ENCODE measurements around the gene SPINK1.

- TF ChIP-seq CTCF (conservative IDR thresholded peaks at IDR 0.05; ENCODE audit: low read depth in 2 of 2) (no peak), EZH2phosphoT487 (IDR thresholded peaks at IDR 0.05; ENCODE audit: unreplicated experiment) (no peak), POLR2AphosphoS5 (IDR thresholded peaks at IDR 0.05; ENCODE audit: low read depth) (no peak), CREB1 (CRISPR knock-in tag; IDR thresholded peaks at IDR 0.05; ENCODE audit: low read depth) (no peak), EZH2 (IDR thresholded peaks at IDR 0.05; ENCODE audit: low read depth, unreplicated experiment) (no peak), ZNF331 (CRISPR knock-in tag; IDR thresholded peaks at IDR 0.05; ENCODE audit: low read depth) (no peak), JUNB (IDR thresholded peaks at IDR 0.05; ENCODE audit: unreplicated experiment) (no peak), REST (IDR thresholded peaks at IDR 0.05; ENCODE audit: unreplicated experiment) (no peak), NANOG (IDR thresholded peaks at IDR 0.05; ENCODE audit: borderline replicate concordance) (no peak), ZNF462 (CRISPR knock-in tag; IDR thresholded peaks at IDR 0.05) (no peak), ETS1 (IDR thresholded peaks at IDR 0.05) (no peak), ZNF114 (CRISPR knock-in tag; IDR thresholded peaks at IDR 0.05) (no peak), STAT1 (IDR thresholded peaks at IDR 0.05; ENCODE audit: unreplicated experiment) (no peak)
Observed at GRCh38 chr5:147876626-147877025, 45.2 kb upstream of the SPINK1 start.

Data from GM23338 (cell line).